Gastroesophageal sphincter (tissue), 4 donors: ENCODE measurements around the gene PKHD1. TPM values are rescaled to one million over a fixed set of nuclear protein-coding genes. Genes with fewer than 3 reads are reported as not detected.

Experiments used
- ATAC-seq: fragments of 150-250 bp; one replicate; pipeline ENCODE4 v1.9.1; 2016; ENCODE audit warnings: mild to moderate bottlenecking, moderate library complexity
- H3K27ac ChIP-seq, 4 donors: fragments of 200-600 bp; sonication (generic) in 3 of 4; 1 replicate in 3 of 4; 2 replicates in 1 of 4; pipeline ENCODE4 v1.5.1; 2016 to 2019
- H3K27me3 ChIP-seq: fragments of 200-600 bp; sonication (generic); one replicate; pipeline ENCODE4 v1.5.1; 2019
- H3K36me3 ChIP-seq, 2 donors: fragments of 200-600 bp; sonication (generic); one replicate each; pipeline ENCODE4 v1.5.1; 2019; ENCODE audit warnings: control low read depth in 1 of 2
- H3K4me1 ChIP-seq, 3 donors: fragments of 200-600 bp; sonication (generic); 1 replicate in 2 of 3; 2 replicates in 1 of 3; pipeline ENCODE4 v1.5.1; 2016 to 2019; ENCODE audit warnings: control low read depth in 2 of 3
- H3K4me3 ChIP-seq, 2 donors: fragments of 200-600 bp; sonication (generic); one replicate each; pipeline ENCODE4 v1.5.1; 2019; ENCODE audit warnings: mild to moderate bottlenecking in 1 of 2, moderate library complexity in 1 of 2
- H3K9me3 ChIP-seq, 3 donors: fragments of 200-600 bp; sonication (generic); one replicate each; pipeline ENCODE4 v1.5.1; 2017 to 2019; ENCODE audit warnings: control low read depth in 2 of 3
- EP300 ChIP-seq: sonication (generic); formaldehyde crosslinking; IDR thresholded peaks from one replicate; pipeline ENCODE4 v1.6.1; 2017; ENCODE audit warnings: antibody characterized with exemption, mild to moderate bottlenecking
- POLR2A ChIP-seq, 2 donors: fragments of 450-650 bp; IDR thresholded peaks; one replicate each; pipeline ENCODE4 v1.6.1; 2017; ENCODE audit warnings: antibody characterized with exemption in 2 of 2, mild to moderate bottlenecking in 2 of 2, moderate library complexity in 1 of 2
- POLR2AphosphoS5 ChIP-seq: sonication (generic); formaldehyde crosslinking; IDR thresholded peaks from one replicate; pipeline ENCODE4 v1.6.1; 2017; ENCODE audit warnings: antibody characterized with exemption
- WGBS, 2 donors: methylation state at CpG; one replicate each; pipeline ENCODE4 v1.1.5; 2018; ENCODE audit warnings: low coverage in 1 of 2; 5-methylcytosine and 5-hydroxymethylcytosine counted together
- total RNA-seq, 4 donors: library from RNA; depleted of rRNA; stranded (reverse); fragments of >200 nt; gene quantifications; one replicate each; pipeline ENCODE4 v1.1.0, GENCODE V29; 2016
- TF ChIP-seq, protein P1 (sequence below), 4 experiments: fragments of 200-600 bp in 2 of 4; fragments of 450-650 bp in 2 of 4; sonication (generic) in 1 of 4; IDR thresholded peaks; one replicate each; pipeline ENCODE4 v1.5.1; 2017 to 2019; ENCODE audit warnings: antibody characterized with exemption in 4 of 4, mild to moderate bottlenecking in 2 of 4, moderate library complexity in 2 of 4

Gene PKHD1
- total RNA-seq, 4 donors from 2014 or later = under 0.01 TPM; not detected in 3

- H3K27me3 ChIP-seq = no peaks in the 10 kb centered on the region
- no peaks in the 10 kb centered on the region for H3K36me3 ChIP-seq
- ATAC-seq = no peak
- WGBS, 2 donors = 43 to 68% methylated on average over 2 of the region's 2 CpGs
- H3K27ac ChIP-seq = no peak overlapping the region
- TF ChIP-seq POLR2A (IDR thresholded peaks at IDR 0.05) (no peak), POLR2AphosphoS5 (no peak), EP300 (no peak)
- TF ChIP-seq, protein P1, sequence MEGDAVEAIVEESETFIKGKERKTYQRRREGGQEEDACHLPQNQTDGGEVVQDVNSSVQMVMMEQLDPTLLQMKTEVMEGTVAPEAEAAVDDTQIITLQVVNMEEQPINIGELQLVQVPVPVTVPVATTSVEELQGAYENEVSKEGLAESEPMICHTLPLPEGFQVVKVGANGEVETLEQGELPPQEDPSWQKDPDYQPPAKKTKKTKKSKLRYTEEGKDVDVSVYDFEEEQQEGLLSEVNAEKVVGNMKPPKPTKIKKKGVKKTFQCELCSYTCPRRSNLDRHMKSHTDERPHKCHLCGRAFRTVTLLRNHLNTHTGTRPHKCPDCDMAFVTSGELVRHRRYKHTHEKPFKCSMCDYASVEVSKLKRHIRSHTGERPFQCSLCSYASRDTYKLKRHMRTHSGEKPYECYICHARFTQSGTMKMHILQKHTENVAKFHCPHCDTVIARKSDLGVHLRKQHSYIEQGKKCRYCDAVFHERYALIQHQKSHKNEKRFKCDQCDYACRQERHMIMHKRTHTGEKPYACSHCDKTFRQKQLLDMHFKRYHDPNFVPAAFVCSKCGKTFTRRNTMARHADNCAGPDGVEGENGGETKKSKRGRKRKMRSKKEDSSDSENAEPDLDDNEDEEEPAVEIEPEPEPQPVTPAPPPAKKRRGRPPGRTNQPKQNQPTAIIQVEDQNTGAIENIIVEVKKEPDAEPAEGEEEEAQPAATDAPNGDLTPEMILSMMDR (IDR thresholded peaks at IDR 0.05) = no peak
- no peaks in the 10 kb centered on the region for H3K4me1 ChIP-seq
- H3K9me3 ChIP-seq = peaks cover 0 to 1% (median 0%) of the 10 kb centered on the region in 3 donors
- no peak overlapping the region for H3K4me3 ChIP-seq
Observed at GRCh38 chr6:51913265-51913664, 174.1 kb downstream of the PKHD1 start.

DNA sequence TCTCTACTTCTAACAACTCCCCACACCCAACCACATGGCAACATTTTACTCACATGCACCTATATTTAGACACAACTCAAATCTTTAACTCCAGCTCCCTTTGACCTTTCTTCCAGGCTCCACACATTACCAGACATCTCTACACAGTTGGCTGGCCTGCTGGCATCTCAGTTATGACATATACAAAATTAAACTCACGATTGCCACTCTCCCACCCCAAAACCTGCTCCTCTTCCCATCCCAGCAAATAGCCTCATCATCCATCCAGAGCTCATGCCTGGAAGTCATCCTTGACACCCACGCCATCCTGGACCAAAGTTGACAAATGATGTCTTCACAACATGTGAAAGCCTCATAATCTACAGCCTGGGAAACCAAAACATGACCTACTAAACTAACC is 176.6 kb downstream of the PKHD1 start:
- no peaks in the 10 kb centered on the region for H3K9me3 ChIP-seq
- no peak overlapping the region for H3K27ac ChIP-seq
- no peak overlapping the region for H3K4me3 ChIP-seq
- TF ChIP-seq, protein P1 (IDR thresholded peaks at IDR 0.05) = no peak
- TF ChIP-seq EP300 (no peak), POLR2AphosphoS5 (no peak), POLR2A (IDR thresholded peaks at IDR 0.05) (no peak)
- H3K36me3 ChIP-seq = no peaks in the 10 kb centered on the region
- no peak for ATAC-seq
- 45% methylated on average over 2 of the region's 2 CpGs; no CpG with 5 or more reads in 1 of the 2 donors for WGBS, 2 donors
- H3K4me1 ChIP-seq = no peaks in the 10 kb centered on the region
- no peaks in the 10 kb centered on the region for H3K27me3 ChIP-seq

GRCh38 chr6:51908243-51908642 is 179.2 kb downstream of the PKHD1 start:
- no peaks in the 10 kb centered on the region for H3K4me1 ChIP-seq
- H3K36me3 ChIP-seq = no peaks in the 10 kb centered on the region
- ATAC-seq = no peak
- no peaks in the 10 kb centered on the region for H3K9me3 ChIP-seq
- no peak overlapping the region for H3K27ac ChIP-seq
- TF ChIP-seq POLR2A (IDR thresholded peaks at IDR 0.05) = no peak
- no peak for TF ChIP-seq EP300
- TF ChIP-seq POLR2AphosphoS5 = no peak
- TF ChIP-seq, protein P1 (IDR thresholded peaks at IDR 0.05) = no peak
- no peaks in the 10 kb centered on the region for H3K27me3 ChIP-seq
- H3K4me3 ChIP-seq = no peak overlapping the region

- H3K27me3 ChIP-seq = no peaks in the 10 kb centered on the region
- no peak overlapping the region for H3K4me3 ChIP-seq
- WGBS, 2 donors = 71 to 75% methylated on average over 3 of the region's 4 CpGs
- no peak overlapping the region for H3K27ac ChIP-seq
- H3K4me1 ChIP-seq = no peaks in the 10 kb centered on the region
- TF ChIP-seq, protein P1 (IDR thresholded peaks at IDR 0.05) = no peak
- no peak for TF ChIP-seq EP300
- no peak for TF ChIP-seq POLR2A (IDR thresholded peaks at IDR 0.05)
- no peak for TF ChIP-seq POLR2AphosphoS5
- no peaks in the 10 kb centered on the region for H3K36me3 ChIP-seq
- no peak for ATAC-seq
- H3K9me3 ChIP-seq = no peaks in the 10 kb centered on the region
Observed at GRCh38 chr6:51901766-51902764, 185.3 kb downstream of the PKHD1 start.

DNA sequence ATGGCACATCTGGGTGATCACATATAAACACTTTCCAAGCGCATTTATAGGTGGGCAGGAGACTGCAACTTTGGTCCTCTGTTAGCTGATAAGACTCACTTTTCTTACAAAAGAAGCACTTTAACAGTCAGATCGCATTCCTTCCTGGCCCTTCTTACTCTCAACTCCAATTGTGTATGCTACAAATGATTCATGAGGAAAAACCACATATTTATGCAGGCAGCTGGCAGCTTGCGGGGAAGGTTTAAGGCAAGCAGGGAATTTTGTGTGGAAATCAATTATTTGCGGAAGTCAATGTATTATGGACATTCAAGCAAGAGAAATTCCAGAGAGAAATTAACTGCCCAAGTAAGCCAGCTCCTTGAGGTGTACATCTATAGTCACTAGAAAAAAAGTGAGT is 194.0 kb downstream of the PKHD1 start:
- TF ChIP-seq POLR2AphosphoS5 (no peak), POLR2A (IDR thresholded peaks at IDR 0.05) (no peak), EP300 (no peak)
- TF ChIP-seq, protein P1 (IDR thresholded peaks at IDR 0.05) = no peak
- H3K4me3 ChIP-seq = no peak overlapping the region
- H3K36me3 ChIP-seq = no peaks in the 10 kb centered on the region
- H3K27ac ChIP-seq = no peak overlapping the region
- WGBS, 2 donors = 50 to 71% methylated on average over 3 to 4 of the region's 4 CpGs
- H3K4me1 ChIP-seq = no peaks in the 10 kb centered on the region
- no peak for ATAC-seq
- no peaks in the 10 kb centered on the region for H3K9me3 ChIP-seq
- H3K27me3 ChIP-seq = no peaks in the 10 kb centered on the region
